Esophagus squamous epithelium (tissue), 5 donors: ENCODE results near the gene MPZL1. TPM values are rescaled to one million over a fixed set of nuclear protein-coding genes. Genes with fewer than 3 reads are reported as not detected.

Source experiments
- DNase-seq: peaks from one replicate; lab custom pipeline; 2025; lab: John Stamatoyannopoulos, UW
- H3K27ac ChIP-seq, 4 donors: fragments of 200-600 bp; sonication (generic); one replicate each; pipeline ENCODE4 v1.5.1; 2016 to 2019; ENCODE audit warnings: mild to moderate bottlenecking in 1 of 4
- H3K27me3 ChIP-seq, 4 donors: fragments of 200-600 bp; sonication (generic); 1 replicate in 3 of 4; 2 replicates in 1 of 4; pipeline versions ENCODE4 v1.5.1 to v1.6.0; 2017 to 2021; ENCODE audit warnings: antibody characterized with exemption in 1 of 4
- H3K36me3 ChIP-seq, 3 donors: fragments of 200-600 bp; sonication (generic); one replicate each; pipeline ENCODE4 v1.5.1; 2016 to 2019
- H3K4me1 ChIP-seq, 3 donors: fragments of 200-600 bp; sonication (generic); one replicate each; pipeline ENCODE4 v1.5.1; 2017 to 2019
- H3K4me3 ChIP-seq, 4 donors: fragments of 200-600 bp; sonication (generic); 1 replicate in 3 of 4; 2 replicates in 1 of 4; pipeline ENCODE4 v1.5.1; 2016 to 2019; ENCODE audit warnings: mild to moderate bottlenecking in 2 of 4, moderate library complexity in 1 of 4
- H3K9me3 ChIP-seq, 3 donors: fragments of 200-600 bp; sonication (generic); one replicate each; pipeline ENCODE4 v1.5.1; 2016 to 2019
- CTCF ChIP-seq, 6 experiments: fragments of 450-650 bp in 4 of 6; fragments of 200-600 bp in 2 of 6; sonication (generic) in 2 of 6; IDR thresholded peaks; one replicate each; pipeline ENCODE4 v1.5.1; 2016 to 2019; ENCODE audit warnings: antibody characterized with exemption in 6 of 6, mild to moderate bottlenecking in 4 of 6, moderate library complexity in 4 of 6
- POLR2A ChIP-seq, 4 donors: fragments of 450-650 bp; IDR thresholded peaks; one replicate each; pipeline ENCODE4 v1.6.1; 2017; ENCODE audit warnings: antibody characterized with exemption in 4 of 4, mild to moderate bottlenecking in 4 of 4, moderate library complexity in 3 of 4
- WGBS, 2 donors: methylation state at CpG; one replicate each; pipeline ENCODE4 v1.1.5; 2018; 5-methylcytosine and 5-hydroxymethylcytosine counted together
- intact Hi-C: fragments of 100-400 bp; cut with DNase I; formaldehyde crosslinking; loops from one replicate; pipeline ENCODE4 v1.15.0; 2022
- total RNA-seq, 4 donors: library from RNA; depleted of rRNA; stranded (reverse); fragments of >200 nt; gene quantifications; one replicate each; pipeline ENCODE4 v1.1.0, GENCODE V29; 2016
- donor health status: DM: yes; HTN: yes; CAD: no.

The MPZL1 gene
- total RNA-seq, 4 donors from 2014 or later, result 36.6 to 80.5 (median 74.3) TPM

- Histone ChIP-seq H3K4me1 (peaks cover 0 to 11% (median 0%) of the 10 kb centered on the region in 3 donors), H3K9me3 (no peaks in the 10 kb centered on the region), H3K36me3 (peaks cover 0 to 21% (median 0%) of the 10 kb centered on the region in 3 donors), H3K27ac (no peak overlapping the region), H3K27me3 (peaks cover 0 to 6% (median 0%) of the 10 kb centered on the region in 4 donors), H3K4me3 (no peak overlapping the region)
- 50 to 70% methylated on average over 1 of the region's 1 CpG for WGBS, 2 donors
- TF ChIP-seq CTCF (IDR thresholded peaks at IDR 0.05) (no peak), POLR2A (IDR thresholded peaks at IDR 0.05) (no peak)
- intact Hi-C loops, result no loop called here
- DNase-seq, result no peak
These were observed 20.3 kb upstream of the MPZL1 start for GRCh38 chr1:167701510-167701909.

- no peak for TF ChIP-seq POLR2A (IDR thresholded peaks at IDR 0.05)
- no peak for TF ChIP-seq CTCF (IDR thresholded peaks at IDR 0.05)
- H3K4me1 ChIP-seq, result no peaks in the 10 kb centered on the region
- H3K27ac ChIP-seq, result no peak overlapping the region
- intact Hi-C loops, result no loop called here
- no peaks in the 10 kb centered on the region for H3K9me3 ChIP-seq
- H3K4me3 ChIP-seq, result no peak overlapping the region
- no peak for DNase-seq
- peaks cover 0 to under 1% (median 0%) of the 10 kb centered on the region in 3 donors for H3K36me3 ChIP-seq
- H3K27me3 ChIP-seq, result peaks cover 0 to 6% (median 0%) of the 10 kb centered on the region in 4 donors
- WGBS, 2 donors, result 88 to 100% methylated on average over 1 of the region's 1 CpG
These were observed 18.2 kb upstream of the MPZL1 start for GRCh38 chr1:167703557-167703956.

GRCh38 chr1:167704715-167705114, 17.1 kb upstream of the MPZL1 start:
- H3K4me1 ChIP-seq, result no peaks in the 10 kb centered on the region
- no peak for TF ChIP-seq CTCF (IDR thresholded peaks at IDR 0.05)
- TF ChIP-seq POLR2A (IDR thresholded peaks at IDR 0.05), result no peak
- intact Hi-C loops, result no loop called here
- no peak overlapping the region for H3K4me3 ChIP-seq
- no peak for DNase-seq
- H3K27ac ChIP-seq, result no peak overlapping the region
- WGBS, 2 donors, result 27 to 69% methylated on average over 2 of the region's 2 CpGs
- H3K27me3 ChIP-seq, result peaks cover 0 to 6% (median 0%) of the 10 kb centered on the region in 4 donors
- H3K9me3 ChIP-seq, result no peaks in the 10 kb centered on the region
- H3K36me3 ChIP-seq, result no peaks in the 10 kb centered on the region

DNA sequence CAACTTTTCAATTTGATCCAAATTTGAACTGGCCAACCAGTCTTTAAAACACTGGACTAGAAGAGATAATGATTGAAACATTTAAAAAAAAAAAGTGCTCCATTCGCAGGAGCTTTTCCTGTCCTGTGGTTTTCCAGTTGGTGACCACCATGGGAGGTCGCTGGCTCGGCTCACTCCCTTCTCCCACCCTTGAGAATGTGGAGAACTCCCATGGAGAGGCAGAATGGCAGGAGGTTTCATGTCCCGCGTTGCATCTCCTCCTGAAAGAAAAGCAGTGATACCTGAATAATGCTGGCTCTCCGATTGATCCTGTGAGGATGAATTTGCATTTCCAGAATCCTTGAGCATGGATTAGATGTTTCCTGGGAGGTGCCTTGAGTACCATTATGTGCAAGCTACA, 16.5 kb upstream of the MPZL1 start:
- TF ChIP-seq CTCF (IDR thresholded peaks at IDR 0.05) (no peak), POLR2A (IDR thresholded peaks at IDR 0.05) (no peak)
- intact Hi-C loops, result no loop called here
- no peaks in the 10 kb centered on the region for H3K4me1 ChIP-seq

DNA sequence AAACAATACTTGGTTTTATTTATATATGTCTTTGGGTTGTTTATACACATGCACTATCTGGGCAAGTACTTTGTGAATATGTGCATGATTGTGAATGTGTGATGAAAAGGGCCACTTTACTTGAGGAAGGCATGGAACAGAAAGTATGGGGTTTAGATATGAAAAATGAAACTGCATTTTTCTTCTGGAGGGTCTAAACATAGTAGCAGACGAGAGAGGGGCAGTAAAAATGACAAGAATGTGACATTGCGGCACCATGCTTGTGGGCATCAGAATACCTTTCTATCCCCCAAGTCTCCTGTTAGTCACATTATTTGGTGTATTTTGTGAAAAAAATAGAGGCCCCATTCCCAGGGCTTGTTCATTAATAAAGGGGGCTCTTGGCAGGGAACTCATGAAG, 15.4 kb upstream of the MPZL1 start:
- WGBS, 2 donors, result 62 to 100% methylated on average over 2 of the region's 2 CpGs
- H3K4me3 ChIP-seq, result no peak overlapping the region
- H3K36me3 ChIP-seq, result no peaks in the 10 kb centered on the region
- no peak for DNase-seq
- H3K27ac ChIP-seq, result no peak overlapping the region
- intact Hi-C loops, result no loop called here
- H3K4me1 ChIP-seq, result peaks cover 0 to 3% (median 0%) of the 10 kb centered on the region in 3 donors
- no peaks in the 10 kb centered on the region for H3K9me3 ChIP-seq
- TF ChIP-seq CTCF (IDR thresholded peaks at IDR 0.05) (no peak), POLR2A (IDR thresholded peaks at IDR 0.05) (no peak)
- peaks cover 0 to 6% (median 0%) of the 10 kb centered on the region in 4 donors for H3K27me3 ChIP-seq

More for the DNA sequence above, 16.5 kb upstream of the MPZL1 start:
- 63 to 69% methylated on average over 6 of the region's 6 CpGs for WGBS, 2 donors
- Histone ChIP-seq H3K9me3 (no peaks in the 10 kb centered on the region), H3K4me3 (no peak overlapping the region), H3K27me3 (peaks cover 0 to 6% (median 0%) of the 10 kb centered on the region in 4 donors), H3K36me3 (no peaks in the 10 kb centered on the region), H3K27ac (no peak overlapping the region)
- no peak for DNase-seq
